ENCODE measurements around the gene MSI2. TPM values are rescaled to one million over a fixed set of nuclear protein-coding genes. Genes with fewer than 3 reads are reported as not detected.

MSI2 gene
- total RNA-seq, 1 experiment from 2014 or later, result 76.6 TPM

DNA sequence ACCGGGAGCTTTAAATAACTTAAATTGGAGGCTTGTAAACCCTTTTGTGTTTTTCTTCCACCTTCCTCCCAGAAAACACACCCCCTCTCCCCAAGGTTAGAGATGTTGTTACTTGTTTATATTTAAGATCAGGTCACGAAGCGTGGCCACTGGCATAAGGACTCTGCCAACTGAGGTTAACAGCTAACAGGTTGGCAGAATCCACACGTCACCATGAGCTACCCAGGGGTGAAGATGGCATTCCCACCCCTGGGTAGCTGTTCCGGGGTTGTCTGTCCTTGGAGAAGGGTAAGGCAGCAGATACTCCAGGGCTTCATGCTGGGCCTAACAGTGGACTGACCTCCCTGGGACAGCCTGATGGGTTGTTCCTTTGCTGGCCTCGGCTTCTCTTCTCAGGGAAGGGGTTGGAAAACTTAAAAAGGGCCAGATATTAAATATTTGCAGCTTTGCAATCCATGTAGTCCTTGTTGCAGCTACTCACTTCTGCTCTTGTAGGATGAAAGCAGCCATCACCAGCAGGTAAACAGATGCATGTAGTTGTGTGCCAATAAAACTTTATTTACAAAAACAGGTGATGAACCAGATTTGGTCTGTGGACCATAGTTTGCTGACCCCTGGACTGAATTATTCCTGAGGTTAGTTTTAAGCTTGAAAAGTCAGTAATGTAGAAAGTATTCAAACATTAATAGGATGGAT lies 148.6 kb downstream of the MSI2 start:
- H3K27me3 ChIP-seq, result no peaks in the 10 kb centered on the region
- no peak overlapping the region for H3K27ac ChIP-seq
- no peak for DNase-seq
- H3K4me1 ChIP-seq, result peaks cover 10% of the 10 kb centered on the region
- no peak overlapping the region for H3K4me3 ChIP-seq
- no peaks in the 10 kb centered on the region for H3K9me3 ChIP-seq (replicated peaks)
- H3K36me3 ChIP-seq, result peaks cover 2% of the 10 kb centered on the region; the same call in 1 of the 2 replicates

- DNase-seq, result no peak
- H3K36me3 ChIP-seq, result peaks cover 2% of the 10 kb centered on the region; the same call in 1 of the 2 replicates
- no peak overlapping the region for H3K27ac ChIP-seq
- no peak overlapping the region for H3K4me3 ChIP-seq
- peaks cover 6% of the 10 kb centered on the region for H3K4me1 ChIP-seq
- H3K27me3 ChIP-seq, result no peaks in the 10 kb centered on the region
- no peaks in the 10 kb centered on the region for H3K9me3 ChIP-seq (replicated peaks)
Observed at GRCh38 chr17:57405491-57406072, 149.3 kb downstream of the MSI2 start.

DNA sequence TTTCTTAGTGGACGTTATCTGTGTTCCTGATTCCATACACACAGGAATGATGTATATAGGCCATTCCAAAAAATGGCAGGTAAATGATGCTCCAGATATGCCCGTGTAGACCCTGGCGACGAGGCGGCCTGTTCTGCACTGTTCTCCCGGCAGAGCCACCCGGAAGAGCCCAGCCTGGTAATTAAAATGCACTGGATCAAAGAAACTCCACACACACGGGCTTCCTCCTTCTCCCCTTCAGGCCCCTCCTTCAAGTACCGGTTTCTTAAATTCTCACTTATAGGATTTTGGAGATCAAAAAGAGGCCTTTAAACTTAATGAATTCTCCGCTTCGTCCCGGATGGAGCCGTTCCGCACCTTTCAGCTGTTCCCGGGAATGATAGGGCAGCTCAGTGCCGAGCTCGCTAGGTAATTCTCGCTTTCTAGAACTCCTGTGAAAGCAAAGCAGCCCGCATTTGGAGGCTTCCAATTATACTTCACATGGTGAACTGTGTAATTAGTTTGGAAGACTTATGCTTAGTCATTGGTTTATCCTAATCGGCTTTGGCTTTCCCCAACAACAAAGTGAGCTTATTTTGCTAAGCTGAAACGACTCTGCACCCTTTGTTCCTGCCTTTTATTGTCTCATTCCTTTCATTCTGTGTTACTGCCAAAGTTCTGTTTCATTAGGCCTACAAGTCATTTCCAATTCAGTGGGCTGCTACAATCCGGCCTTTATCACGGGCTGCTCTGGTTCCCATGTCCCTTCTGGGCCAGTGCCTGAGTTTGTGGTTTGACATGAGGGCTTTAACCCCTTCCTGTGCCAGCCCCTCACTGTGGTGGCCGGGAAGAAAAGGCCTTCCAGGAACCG lies 150.0 kb downstream of the MSI2 start:
- peak in 1 of 2 experiments; percentile 16 for DNase-seq
- Histone ChIP-seq H3K36me3 (peaks cover 2% of the 10 kb centered on the region; the same call in 1 of the 2 replicates), H3K4me1 (no peaks in the 10 kb centered on the region; the same call in 1 of the 2 replicates), H3K4me3 (no peak overlapping the region), H3K9me3 (replicated peaks) (no peaks in the 10 kb centered on the region), H3K27me3 (no peaks in the 10 kb centered on the region), H3K27ac (no peak overlapping the region)

GRCh38 chr17:57406981-57407286 lies 150.6 kb downstream of the MSI2 start:
- Histone ChIP-seq H3K4me1 (no peaks in the 10 kb centered on the region; the same call in 1 of the 2 replicates), H3K27ac (no peak overlapping the region), H3K36me3 (peaks cover 2% of the 10 kb centered on the region; the same call in 1 of the 2 replicates), H3K9me3 (replicated peaks) (no peaks in the 10 kb centered on the region), H3K4me3 (no peak overlapping the region), H3K27me3 (no peaks in the 10 kb centered on the region)
- no peak for DNase-seq

DNA sequence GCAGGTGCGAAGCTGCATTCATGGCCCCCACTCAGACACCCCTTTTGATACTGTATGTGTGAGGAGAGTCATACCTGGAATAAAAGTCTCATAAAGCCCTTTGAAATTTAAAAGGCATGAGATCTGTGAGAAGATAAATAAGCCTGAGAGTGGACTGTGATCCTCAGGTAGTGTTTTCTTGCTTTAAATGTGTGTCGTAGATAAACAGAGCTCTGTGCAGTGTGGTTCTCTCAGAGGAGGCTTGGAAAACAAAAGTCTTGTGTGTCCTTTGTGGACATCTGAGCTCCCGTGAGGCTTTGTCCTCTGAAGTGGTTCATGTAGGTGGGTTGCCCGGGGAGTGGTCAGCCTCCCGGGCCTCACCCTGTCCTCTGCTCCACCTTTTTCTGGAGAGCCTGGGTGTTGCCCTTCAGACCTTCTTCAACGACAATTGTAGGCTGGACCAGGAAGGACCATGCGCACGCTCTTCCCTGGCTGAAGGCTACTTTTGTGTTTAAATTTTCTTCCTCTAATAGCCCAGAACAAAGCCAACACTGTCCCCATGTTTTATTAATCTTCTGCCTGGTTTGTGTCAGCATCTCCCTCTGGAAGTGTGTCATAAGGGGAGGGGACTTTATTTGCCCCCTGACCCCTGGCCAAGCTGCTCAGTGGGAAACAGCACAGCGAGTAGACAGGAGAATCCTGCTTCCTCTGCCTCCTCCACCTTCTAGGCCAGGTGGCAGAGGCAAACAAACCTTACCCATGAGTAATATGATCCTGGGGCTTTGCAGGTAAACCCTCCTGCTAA lies 151.2 kb downstream of the MSI2 start:
- DNase-seq, result no peak
- H3K27ac ChIP-seq, result no peak overlapping the region

GRCh38 chr17:57408071-57408811 lies 151.9 kb downstream of the MSI2 start:
- Histone ChIP-seq H3K27ac (no peak overlapping the region), H3K4me1 (no peaks in the 10 kb centered on the region; the same call in 1 of the 2 replicates), H3K27me3 (no peaks in the 10 kb centered on the region), H3K9me3 (replicated peaks) (no peaks in the 10 kb centered on the region), H3K36me3 (peaks cover 2% of the 10 kb centered on the region; the same call in 1 of the 2 replicates), H3K4me3 (no peak overlapping the region)
- no peak for DNase-seq

More for the DNA sequence above, 151.2 kb downstream of the MSI2 start:
- peaks cover 2% of the 10 kb centered on the region; the same call in 1 of the 2 replicates for H3K36me3 ChIP-seq
- no peaks in the 10 kb centered on the region; the same call in 1 of the 2 replicates for H3K4me1 ChIP-seq
- H3K4me3 ChIP-seq, result no peak overlapping the region
- H3K9me3 ChIP-seq (replicated peaks), result no peaks in the 10 kb centered on the region
- no peaks in the 10 kb centered on the region for H3K27me3 ChIP-seq

- Histone ChIP-seq H3K9me3 (replicated peaks) (no peaks in the 10 kb centered on the region), H3K4me1 (no peaks in the 10 kb centered on the region; the same call in 1 of the 2 replicates), H3K27me3 (no peaks in the 10 kb centered on the region), H3K36me3 (no peaks in the 10 kb centered on the region), H3K4me3 (no peak overlapping the region), H3K27ac (no peak overlapping the region)
- no peak for DNase-seq
Observed at GRCh38 chr17:57410169-57410568, 153.8 kb downstream of the MSI2 start.

DNA sequence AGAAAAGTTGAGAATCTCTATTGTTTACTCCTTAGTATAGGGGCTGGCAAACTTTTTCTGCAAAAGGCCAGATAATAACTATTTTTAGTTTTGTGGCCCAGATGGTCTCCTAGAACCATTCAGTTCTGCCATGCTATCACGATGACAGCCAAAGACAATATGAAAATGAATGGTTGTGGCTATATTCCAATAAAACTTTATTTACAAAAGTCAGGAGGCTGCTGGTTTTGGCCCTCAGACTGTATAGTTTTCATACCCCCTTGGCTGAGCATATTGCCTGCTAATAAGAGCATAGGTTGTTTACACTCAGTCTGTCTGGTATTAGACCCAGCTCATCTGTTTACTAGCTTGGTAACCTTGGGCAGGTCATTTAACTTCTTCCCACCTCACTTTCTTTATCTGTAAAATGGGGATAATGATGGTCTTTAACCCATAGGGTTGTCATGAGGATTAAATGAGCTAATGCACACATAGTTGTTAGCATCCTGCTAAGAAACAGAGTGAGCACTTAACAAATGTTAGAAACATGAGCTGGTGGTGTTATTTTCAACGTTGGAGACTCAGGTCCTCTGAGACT lies 156.3 kb downstream of the MSI2 start:
- H3K27me3 ChIP-seq, result no peaks in the 10 kb centered on the region
- DNase-seq, result no peak
- H3K36me3 ChIP-seq, result no peaks in the 10 kb centered on the region
- no peak overlapping the region for H3K27ac ChIP-seq
- no peaks in the 10 kb centered on the region for H3K9me3 ChIP-seq (replicated peaks)
- H3K4me1 ChIP-seq, result no peaks in the 10 kb centered on the region
- H3K4me3 ChIP-seq, result no peak overlapping the region

- DNase-seq, result no peak
- Histone ChIP-seq H3K4me3 (no peak overlapping the region), H3K9me3 (replicated peaks) (no peaks in the 10 kb centered on the region), H3K27ac (no peak overlapping the region), H3K27me3 (no peaks in the 10 kb centered on the region), H3K36me3 (no peaks in the 10 kb centered on the region), H3K4me1 (no peaks in the 10 kb centered on the region)
Observed at GRCh38 chr17:57413848-57414651, 157.7 kb downstream of the MSI2 start.

DNA sequence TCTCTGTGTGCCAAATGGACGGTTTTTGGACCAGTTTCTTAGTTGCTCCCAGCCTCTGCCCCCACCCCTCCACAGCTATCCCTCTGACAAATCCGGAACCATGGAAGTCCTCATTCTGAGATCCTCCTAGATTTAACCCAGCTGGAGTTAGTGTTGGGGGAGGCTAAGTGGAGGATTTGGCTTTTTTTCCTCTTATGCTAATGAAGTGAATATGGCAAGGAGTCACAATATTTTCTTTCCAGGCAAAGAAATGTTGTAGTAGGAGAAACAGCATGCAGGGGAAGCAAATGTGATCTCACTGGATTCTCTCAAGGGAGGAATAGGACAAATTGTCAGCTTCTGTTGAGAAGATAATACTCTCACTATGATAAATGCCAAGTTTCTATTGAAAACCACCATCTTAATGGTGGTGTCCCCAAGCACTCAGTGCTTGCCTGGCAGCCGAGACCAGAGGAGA lies 159.5 kb downstream of the MSI2 start:
- Histone ChIP-seq H3K27ac (no peak overlapping the region), H3K36me3 (no peaks in the 10 kb centered on the region), H3K4me1 (no peaks in the 10 kb centered on the region), H3K27me3 (no peaks in the 10 kb centered on the region), H3K9me3 (replicated peaks) (no peaks in the 10 kb centered on the region), H3K4me3 (no peak overlapping the region)
- no peak for DNase-seq

DNA sequence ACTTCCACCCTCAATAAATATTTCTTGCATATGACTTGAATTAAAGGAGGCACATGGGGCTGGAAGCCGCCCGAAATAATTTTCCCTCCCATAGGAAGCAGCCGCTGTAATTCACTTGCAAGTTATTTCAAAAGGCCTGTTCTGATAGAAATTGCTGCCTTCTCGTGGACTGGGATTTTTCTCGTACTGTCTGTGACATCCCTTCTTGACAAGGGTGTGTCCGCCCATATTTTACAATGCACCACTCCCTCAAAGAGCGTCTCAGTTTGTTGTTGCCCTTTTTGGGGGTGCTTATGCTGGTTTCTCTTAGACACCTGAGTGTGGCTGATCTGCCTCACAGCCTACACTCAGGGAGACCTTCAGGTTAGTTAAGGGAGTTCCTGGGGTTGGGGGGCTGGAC lies 160.0 kb downstream of the MSI2 start:
- Histone ChIP-seq H3K36me3 (no peaks in the 10 kb centered on the region), H3K9me3 (replicated peaks) (no peaks in the 10 kb centered on the region), H3K4me1 (no peaks in the 10 kb centered on the region), H3K27me3 (no peaks in the 10 kb centered on the region), H3K4me3 (no peak overlapping the region), H3K27ac (no peak overlapping the region)
- no peak for DNase-seq

- Histone ChIP-seq H3K27ac (no peak overlapping the region), H3K4me1 (no peaks in the 10 kb centered on the region), H3K4me3 (no peak overlapping the region), H3K9me3 (replicated peaks) (no peaks in the 10 kb centered on the region), H3K27me3 (no peaks in the 10 kb centered on the region), H3K36me3 (no peaks in the 10 kb centered on the region)
- DNase-seq, result no peak
Observed at GRCh38 chr17:57417956-57418355, 161.6 kb downstream of the MSI2 start.

All from SJCRH30 (cell line).